Measurements from ENCODE around the gene RHBDL1. TPM values are rescaled to one million over a fixed set of nuclear protein-coding genes. Genes with fewer than 3 reads are reported as not detected.

RHBDL1 gene
- total and polyA plus RNA-seq, 11 donors: 0.19 to 3.6 (median 1.8) TPM

DNA sequence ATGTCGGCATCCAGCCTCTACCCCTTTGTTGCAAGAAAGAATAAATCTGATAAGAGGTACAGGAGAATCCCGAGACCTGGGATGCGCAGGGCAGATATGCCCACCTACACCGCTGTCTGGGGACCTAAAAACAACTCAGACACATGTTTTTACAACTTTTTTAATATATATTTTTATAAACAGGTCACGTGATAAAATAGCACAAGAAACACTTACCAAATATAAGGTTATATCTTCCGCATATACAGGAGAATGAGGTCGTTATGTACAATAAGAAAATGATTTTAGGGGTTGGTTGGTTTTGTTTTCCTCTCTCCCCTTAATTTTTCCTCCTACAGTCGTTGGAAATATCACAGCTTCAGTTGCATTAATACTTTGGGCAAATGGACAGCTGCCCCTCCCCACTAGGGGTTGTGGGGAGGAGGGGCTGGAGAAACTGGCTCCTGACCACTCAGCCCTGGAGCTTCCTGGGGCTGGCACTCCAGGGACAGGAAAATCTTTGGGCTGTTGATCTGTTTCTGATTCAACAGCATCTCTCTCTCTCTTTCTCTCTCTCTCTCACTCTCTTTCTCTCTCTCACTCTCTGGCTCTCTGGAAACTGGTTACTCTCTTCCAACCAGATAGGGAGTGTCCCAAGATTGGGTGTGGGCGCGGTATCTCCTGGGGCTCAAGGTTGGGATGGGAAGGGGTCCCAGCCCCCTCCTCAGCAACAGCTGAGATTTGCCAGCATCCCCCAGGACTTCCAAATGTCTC is 17.1 kb downstream of the RHBDL1 start:
- Histone ChIP-seq H3K27me3 (peaks cover 11 to 57% (median 45%) of the 10 kb centered on the region in 9 donors), H3K27ac (no peak overlapping the region), H3K4me3 (no peak overlapping the region), H3K4me1 (peaks cover 0 to 54% (median 27%) of the 10 kb centered on the region in 12 donors), H3K9me3 (no peaks in the 10 kb centered on the region), H3K36me3 (peaks cover 0 to 3% (median 0%) of the 10 kb centered on the region in 9 donors)
- no peak for TF ChIP-seq POLR2A (IDR thresholded peaks at IDR 0.05)
- TF ChIP-seq CTCF (IDR thresholded peaks at IDR 0.05): no peak
- intact Hi-C loops (cut with DNase I): no loop called here
- ATAC-seq (no peak), DNase-seq (no peak)
- 62 to 68% (median 64%) methylated on average over 10 of the region's 10 CpGs for WGBS, 4 donors

- 33 to 43% (median 35%) methylated on average over 11 to 22 of the region's 22 CpGs for WGBS, 4 donors
- DNase-seq: no peak
- no peak overlapping the region for H3K4me3 ChIP-seq
- no peak overlapping the region for H3K27ac ChIP-seq
- no peaks in the 10 kb centered on the region for H3K9me3 ChIP-seq
- no peak for TF ChIP-seq POLR2A (IDR thresholded peaks at IDR 0.05)
- TF ChIP-seq CTCF (IDR thresholded peaks at IDR 0.05): no peak
- peaks cover 11 to 65% (median 48%) of the 10 kb centered on the region in 9 donors for H3K27me3 ChIP-seq
- no peak for ATAC-seq
- peaks cover 0 to 52% (median 27%) of the 10 kb centered on the region in 12 donors for H3K4me1 ChIP-seq
- no peaks in the 10 kb centered on the region for H3K36me3 ChIP-seq
- intact Hi-C loops (cut with DNase I): no loop called here
These were observed 17.9 kb downstream of the RHBDL1 start for GRCh38 chr16:693364-693763.

GRCh38 chr16:693766-694165 is 18.3 kb downstream of the RHBDL1 start:
- Histone ChIP-seq H3K27me3 (peaks cover 11 to 69% (median 50%) of the 10 kb centered on the region in 9 donors), H3K4me3 (peak overlapping the region in 2 of 12 donors; percentile 21 to 51), H3K27ac (no peak overlapping the region), H3K36me3 (no peaks in the 10 kb centered on the region), H3K4me1 (peaks cover 0 to 48% (median 24%) of the 10 kb centered on the region in 12 donors), H3K9me3 (no peaks in the 10 kb centered on the region)
- intact Hi-C loops (cut with DNase I): no loop called here
- no peak for DNase-seq
- no peak for ATAC-seq
- WGBS, 4 donors: 2 to 4% (median 3%) methylated on average over 13 to 37 of the region's 37 CpGs
- TF ChIP-seq CTCF (IDR thresholded peaks at IDR 0.05) (no peak), POLR2A (IDR thresholded peaks at IDR 0.05) (no peak)

DNA sequence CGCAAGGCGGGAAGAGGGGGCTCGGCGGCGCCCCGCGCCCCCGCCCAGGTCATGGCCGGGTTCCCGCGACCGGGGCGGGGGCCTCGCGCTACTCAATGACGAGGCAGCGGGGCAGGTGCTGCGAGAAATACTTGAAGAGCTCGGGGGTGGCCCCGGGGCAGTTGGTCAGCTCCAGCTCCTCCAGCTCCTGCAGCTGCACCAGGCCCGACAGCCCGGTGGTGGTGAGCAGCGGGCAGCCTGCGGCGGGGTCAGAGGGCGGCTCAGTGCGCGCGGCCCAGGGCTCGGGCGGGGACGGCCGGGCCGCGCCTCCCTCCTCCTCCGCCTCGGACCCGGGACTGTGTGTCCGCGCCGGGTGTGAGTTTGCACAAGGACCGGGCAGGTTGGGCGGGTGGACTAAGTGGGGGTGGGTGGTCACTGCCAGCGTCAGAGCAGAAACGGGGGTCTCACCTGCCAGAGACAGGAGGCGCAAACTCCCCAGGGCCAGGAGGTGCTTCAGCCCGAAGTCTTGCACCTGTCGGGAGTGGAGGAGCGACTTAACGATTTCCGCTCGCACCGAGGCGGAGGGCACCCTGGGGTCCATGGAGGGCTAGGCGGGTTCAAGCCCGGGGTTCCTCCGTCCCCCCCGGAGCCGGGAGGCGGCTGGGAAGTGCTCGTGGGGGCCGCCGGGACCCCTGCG is 18.9 kb downstream of the RHBDL1 start:
- Histone ChIP-seq H3K27me3 (peaks cover 11 to 75% (median 51%) of the 10 kb centered on the region in 9 donors), H3K4me3 (peak overlapping the region in 4 of 12 donors; percentile 8 to 51 (median 21)), H3K9me3 (no peaks in the 10 kb centered on the region), H3K36me3 (no peaks in the 10 kb centered on the region), H3K4me1 (peaks cover 0 to 42% (median 19%) of the 10 kb centered on the region in 12 donors), H3K27ac (no peak overlapping the region)
- DNase-seq: no peak
- intact Hi-C loops (cut with DNase I): no loop called here
- WGBS, 4 donors: 2 to 3% (median 2%) methylated on average over 8 to 64 of the region's 64 CpGs
- ATAC-seq: no peak
- TF ChIP-seq POLR2A (IDR thresholded peaks at IDR 0.05): no peak
- TF ChIP-seq CTCF (IDR thresholded peaks at IDR 0.05): no peak
